Small intestine (tissue), 16 donors: ENCODE measurements around the gene DEF6. TPM values are rescaled to one million over a fixed set of nuclear protein-coding genes. Genes with fewer than 3 reads are reported as not detected.

Experiments used
- DNase-seq, 2 donors: peaks; one replicate each; pipeline versions ENCODE4 v3.0.0 to v3.0.0-alpha.2; 2013
- FAIRE-seq: peaks from 2 replicates; lab custom pipeline; 2012; peaks lifted over from hg19 to GRCh38; lab: Jason Lieb, UNC
- H3K27ac ChIP-seq, 3 donors: one replicate each; pipeline ENCODE4 v1.5.1; 2013; ENCODE audit warnings: low read length in 2 of 3, mild to moderate bottlenecking in 2 of 3, control low read depth in 1 of 3, inconsistent platforms in 1 of 3, low read depth in 1 of 3, moderate library complexity in 1 of 3
- H3K27me3 ChIP-seq, 3 donors: one replicate each; pipeline ENCODE4 v1.6.1; 2013; ENCODE audit warnings: low read length in 3 of 3, inconsistent platforms in 1 of 3; ENCODE audit not compliant: control insufficient read depth in 3 of 3, insufficient read depth in 3 of 3
- H3K36me3 ChIP-seq, 3 donors: one replicate each; pipeline ENCODE4 v1.6.1; 2013; ENCODE audit warnings: low read length in 3 of 3, inconsistent platforms in 1 of 3, low read depth in 1 of 3, mild to moderate bottlenecking in 1 of 3, moderate library complexity in 1 of 3; ENCODE audit not compliant: control insufficient read depth in 3 of 3, insufficient read depth in 2 of 3
- H3K4me1 ChIP-seq, 3 donors: one replicate each; pipeline ENCODE4 v1.6.1; 2013; ENCODE audit warnings: low read length in 2 of 3, inconsistent platforms in 1 of 3, low read depth in 1 of 3, mild to moderate bottlenecking in 1 of 3, moderate library complexity in 1 of 3; ENCODE audit not compliant: control insufficient read depth in 3 of 3, insufficient read depth in 2 of 3
- H3K4me3 ChIP-seq, 3 donors: one replicate each; pipeline ENCODE4 v1.5.1; 2013; ENCODE audit warnings: low read length in 3 of 3, control low read depth in 1 of 3, inconsistent platforms in 1 of 3, low read depth in 1 of 3, mild to moderate bottlenecking in 1 of 3, moderate library complexity in 1 of 3
- H3K9me3 ChIP-seq, 2 donors: one replicate each; pipeline ENCODE4 v1.6.1; 2013; ENCODE audit warnings: low read depth in 1 of 2, low read length in 1 of 2; ENCODE audit not compliant: control insufficient read depth in 2 of 2, insufficient read depth in 1 of 2
- WGBS, 3 donors: extraction: QIAGEN DNeasy Blood & Tissue Kit; methylation state at CpG; one replicate each; pipeline ENCODE4 v1.1.7; 2013; 5-methylcytosine and 5-hydroxymethylcytosine counted together
- long read RNA-seq, 10 donors: transcript quantifications; one replicate each; lab custom pipeline, GENCODE V29; 2026
- polyA plus RNA-seq, 4 donors: library from polyadenylated mRNA; stranded (reverse) in 3 of 4; unstranded in 1 of 4; fragments of 200-250 nt in 3 of 4; fragments of 120-200 nt in 1 of 4; gene quantifications; one replicate each; pipeline versions ENCODE4 v1.2.1 to v1.2.3, GENCODE V29; 2013
- donor health status: healthy with polysubstance abuse.
- donor health status: control.
- donor health status: control.
- donor health status: Bipolar disorder and iron deficiency.
- donor health status: healthy.

Gene DEF6, protein sequence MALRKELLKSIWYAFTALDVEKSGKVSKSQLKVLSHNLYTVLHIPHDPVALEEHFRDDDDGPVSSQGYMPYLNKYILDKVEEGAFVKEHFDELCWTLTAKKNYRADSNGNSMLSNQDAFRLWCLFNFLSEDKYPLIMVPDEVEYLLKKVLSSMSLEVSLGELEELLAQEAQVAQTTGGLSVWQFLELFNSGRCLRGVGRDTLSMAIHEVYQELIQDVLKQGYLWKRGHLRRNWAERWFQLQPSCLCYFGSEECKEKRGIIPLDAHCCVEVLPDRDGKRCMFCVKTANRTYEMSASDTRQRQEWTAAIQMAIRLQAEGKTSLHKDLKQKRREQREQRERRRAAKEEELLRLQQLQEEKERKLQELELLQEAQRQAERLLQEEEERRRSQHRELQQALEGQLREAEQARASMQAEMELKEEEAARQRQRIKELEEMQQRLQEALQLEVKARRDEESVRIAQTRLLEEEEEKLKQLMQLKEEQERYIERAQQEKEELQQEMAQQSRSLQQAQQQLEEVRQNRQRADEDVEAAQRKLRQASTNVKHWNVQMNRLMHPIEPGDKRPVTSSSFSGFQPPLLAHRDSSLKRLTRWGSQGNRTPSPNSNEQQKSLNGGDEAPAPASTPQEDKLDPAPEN
- polyA plus RNA-seq, result 10 to 100 TPM in 2 of 4 donors, 1 to 10 TPM in 2; 4.7 to 16.2 (median 12.3) TPM
- long read RNA-seq, donor 1, partial matches to known transcripts, result 6 of 9 reads
- long read RNA-seq, donor 1, other reads (novel, unspliced or antisense), result 0 of 9 reads
- long read RNA-seq, donor 2, partial matches to known transcripts, result 0 of 1 reads
- long read RNA-seq, donor 2, other reads (novel, unspliced or antisense), result 0 of 1 reads
- long read RNA-seq, donor 3, partial matches to known transcripts, result 0 of 3 reads
- long read RNA-seq, donor 3, other reads (novel, unspliced or antisense), result 0 of 3 reads
- long read RNA-seq, donor 4, result 0 reads
- long read RNA-seq, donor 5, partial matches to known transcripts, result 0 of 1 reads
- long read RNA-seq, donor 5, other reads (novel, unspliced or antisense), result 0 of 1 reads
- long read RNA-seq, donor 6, partial matches to known transcripts, result 0 of 3 reads
- long read RNA-seq, donor 6, other reads (novel, unspliced or antisense), result 0 of 3 reads
- long read RNA-seq, donor 7, result 0 reads
- long read RNA-seq, donor 8, result 0 reads
- long read RNA-seq, donor 9, result 0 reads
- long read RNA-seq, donor 10, partial matches to known transcripts, result 0 of 1 reads
- long read RNA-seq, donor 10, other reads (novel, unspliced or antisense), result 0 of 1 reads

DNA sequence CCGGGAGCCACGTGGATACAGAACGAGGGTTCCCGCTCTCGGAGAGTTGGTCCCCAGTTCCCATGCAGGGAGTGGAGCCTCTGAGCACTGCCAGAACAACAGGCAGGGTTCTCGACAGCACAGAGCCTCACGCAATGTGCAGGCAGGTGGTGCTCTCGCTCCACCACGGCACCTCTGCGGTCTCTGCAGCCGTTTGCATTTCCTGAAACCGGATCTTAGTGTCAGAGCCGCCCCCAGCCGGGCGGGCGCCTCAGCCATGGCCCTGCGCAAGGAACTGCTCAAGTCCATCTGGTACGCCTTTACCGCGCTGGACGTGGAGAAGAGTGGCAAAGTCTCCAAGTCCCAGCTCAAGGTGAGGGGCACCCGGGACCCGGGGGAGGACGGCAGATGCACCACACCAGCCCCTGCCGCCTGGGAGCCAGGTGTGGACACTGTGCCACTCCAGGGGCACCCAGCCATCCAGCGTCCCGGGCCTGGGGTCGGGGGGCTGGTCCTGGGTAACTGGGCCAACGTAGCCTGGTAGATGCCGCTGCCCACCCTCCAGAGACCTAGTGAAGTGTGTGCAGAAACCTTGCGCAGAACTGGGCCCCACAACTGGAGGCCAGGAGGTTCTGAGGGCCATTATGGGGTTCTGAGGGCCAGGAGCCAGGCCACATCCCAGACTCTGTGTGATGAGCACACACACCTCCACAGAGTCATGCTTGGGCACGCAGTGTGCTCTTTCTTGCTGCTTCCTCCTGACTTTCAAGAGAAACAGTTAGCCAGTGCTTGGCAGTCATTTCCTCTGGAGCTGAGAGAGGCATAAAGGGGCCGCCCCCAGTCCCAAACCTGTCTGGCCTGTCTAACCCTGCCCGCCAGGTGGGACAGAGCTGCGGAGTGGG is at the start of gene DEF6:
TSS of gene DEF6 (plus strand) at position 218 of the 881 bp plus-strand sequence. CDS start at position 257, 39 bp downstream.
- H3K27ac ChIP-seq, result peak within 1 kb of the TSS; percentile 5 to 79 (median 57)
- no peak for FAIRE-seq
- peaks cover 0 to 40% (median 6%) of the 10 kb centered on the region in 3 donors for H3K36me3 ChIP-seq
- peak within 1 kb of the TSS; percentile 43 to 55 (median 45) for H3K4me3 ChIP-seq
- peak; percentile 87 to 93 for DNase-seq
- 7 to 16% (median 7%) methylated on average over 33 to 35 of the region's 35 CpGs for WGBS, 3 donors
- no peaks in the 10 kb centered on the region for H3K27me3 ChIP-seq
- peaks cover 0 to 31% (median 4%) of the 10 kb centered on the region in 3 donors for H3K4me1 ChIP-seq
- no peaks in the 10 kb centered on the region for H3K9me3 ChIP-seq

DNA sequence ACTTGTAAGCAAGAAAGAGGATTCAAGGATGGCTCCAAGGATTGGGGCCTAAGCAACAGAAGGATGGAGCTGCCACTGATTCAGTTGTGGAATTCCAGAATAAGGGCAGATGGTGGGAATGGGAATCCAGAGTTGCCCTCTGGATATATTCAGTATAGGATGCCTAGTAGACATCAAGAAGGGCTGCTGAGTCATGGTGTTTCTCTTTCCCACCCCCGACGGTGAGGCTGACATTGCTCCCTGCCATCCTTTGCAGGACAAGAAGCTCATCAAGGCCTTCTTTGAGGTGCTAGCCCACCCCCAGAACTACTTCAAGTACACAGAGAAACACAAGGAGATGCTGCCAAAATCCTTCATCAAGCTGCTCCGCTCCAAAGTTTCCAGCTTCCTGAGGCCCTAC is 49.3 kb upstream of the DEF6 start:
- 56 to 65% (median 64%) methylated on average over 3 of the region's 3 CpGs for whole genome bisulfite sequencing, 3 donors
- no peak overlapping the region for H3K27ac ChIP-seq
- H3K4me3 ChIP-seq, result no peak overlapping the region
- no peaks in the 10 kb centered on the region for H3K27me3 ChIP-seq
- peaks cover 0 to 25% (median 0%) of the 10 kb centered on the region in 3 donors for H3K36me3 ChIP-seq
- FAIRE-seq, result no peak
- no peaks in the 10 kb centered on the region for H3K9me3 ChIP-seq
- DNase-seq, result no peak
- no peaks in the 10 kb centered on the region for H3K4me1 ChIP-seq

DNA sequence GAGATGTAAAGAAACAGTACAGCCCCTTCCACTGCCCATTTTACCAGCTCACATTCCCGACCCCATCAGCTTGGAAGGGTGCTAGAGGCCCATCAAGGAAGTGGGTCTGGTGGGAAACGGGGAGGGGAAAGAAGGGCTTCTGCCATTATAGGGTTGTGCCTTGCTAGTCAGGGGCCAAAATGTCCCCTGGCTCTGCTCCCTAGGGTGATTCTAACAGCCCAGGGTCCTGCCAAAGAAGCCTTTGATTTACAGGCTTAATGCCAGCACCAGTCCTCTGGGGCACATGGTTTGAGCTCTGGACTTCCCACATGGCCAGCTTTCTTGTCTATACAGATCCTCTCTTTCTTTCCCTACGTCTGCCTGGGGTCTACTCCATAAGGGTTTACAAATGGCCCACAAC is 48.7 kb upstream of the DEF6 start:
- DNase-seq (no peak), FAIRE-seq (no peak)
- Histone ChIP-seq H3K27me3 (no peaks in the 10 kb centered on the region), H3K9me3 (no peaks in the 10 kb centered on the region), H3K4me1 (no peaks in the 10 kb centered on the region), H3K27ac (no peak overlapping the region), H3K36me3 (peaks cover 0 to 21% (median 0%) of the 10 kb centered on the region in 3 donors), H3K4me3 (no peak overlapping the region)
- WGBS, 3 donors, result 74 to 93% (median 86%) methylated on average over 3 of the region's 3 CpGs

DNA sequence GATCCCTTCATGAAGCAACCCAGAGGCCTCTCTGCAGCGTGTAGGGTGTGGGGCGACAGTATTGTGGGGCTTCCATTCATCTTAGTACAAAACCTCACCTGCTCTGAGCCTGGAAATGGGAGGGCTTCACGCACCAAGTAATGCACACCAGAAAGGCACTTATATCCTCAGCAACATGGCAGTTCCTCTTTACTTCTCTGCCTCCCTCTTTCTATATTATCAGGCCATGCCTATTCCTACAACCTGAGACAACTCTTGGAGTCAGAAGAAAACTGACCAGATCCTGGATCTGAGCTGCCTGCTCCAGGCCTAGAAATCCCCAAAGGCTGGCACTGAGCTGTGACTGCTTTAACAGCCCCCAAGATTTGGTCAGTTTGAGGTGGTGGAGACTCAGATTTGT is 45.7 kb upstream of the DEF6 start:
- no peak for FAIRE-seq

DNA sequence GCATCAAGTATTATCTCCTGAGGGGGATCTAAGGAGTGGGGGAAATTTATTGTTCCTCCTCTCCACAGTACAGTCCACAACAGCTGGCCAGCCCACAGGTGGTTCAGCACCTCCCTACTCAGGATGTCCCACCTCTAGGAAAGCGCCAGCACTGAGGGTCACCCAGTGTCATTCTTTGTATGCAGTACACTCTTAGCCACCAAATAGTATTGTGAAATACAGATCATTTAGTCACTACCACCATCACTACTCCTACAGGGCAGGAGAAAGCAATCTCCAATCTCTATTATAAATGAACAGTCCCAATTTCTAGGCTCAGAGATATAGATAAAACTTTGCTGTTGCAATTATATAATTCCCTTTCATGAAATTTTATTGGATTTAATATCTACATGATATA is 44.4 kb upstream of the DEF6 start:
- peaks cover 0 to 2% (median 2%) of the 10 kb centered on the region in 3 donors for H3K4me1 ChIP-seq
- 89 to 100% (median 100%) methylated on average over 1 of the region's 1 CpG for WGBS, 3 donors
- DNase-seq, result no peak
- no peak for FAIRE-seq
- H3K36me3 ChIP-seq, result peaks cover 0 to 7% (median 0%) of the 10 kb centered on the region in 3 donors
- H3K9me3 ChIP-seq, result no peaks in the 10 kb centered on the region
- no peak overlapping the region for H3K27ac ChIP-seq
- no peaks in the 10 kb centered on the region for H3K27me3 ChIP-seq
- no peak overlapping the region for H3K4me3 ChIP-seq

More for the DNA sequence above, 45.7 kb upstream of the DEF6 start:
- Histone ChIP-seq H3K27ac (no peak overlapping the region), H3K4me3 (no peak overlapping the region), H3K36me3 (peaks cover 0 to 7% (median 0%) of the 10 kb centered on the region in 3 donors), H3K9me3 (no peaks in the 10 kb centered on the region), H3K27me3 (no peaks in the 10 kb centered on the region), H3K4me1 (no peaks in the 10 kb centered on the region)
- DNase-seq, result no peak
- 93 to 100% (median 97%) methylated on average over 3 of the region's 3 CpGs for WGBS, 3 donors

DNA sequence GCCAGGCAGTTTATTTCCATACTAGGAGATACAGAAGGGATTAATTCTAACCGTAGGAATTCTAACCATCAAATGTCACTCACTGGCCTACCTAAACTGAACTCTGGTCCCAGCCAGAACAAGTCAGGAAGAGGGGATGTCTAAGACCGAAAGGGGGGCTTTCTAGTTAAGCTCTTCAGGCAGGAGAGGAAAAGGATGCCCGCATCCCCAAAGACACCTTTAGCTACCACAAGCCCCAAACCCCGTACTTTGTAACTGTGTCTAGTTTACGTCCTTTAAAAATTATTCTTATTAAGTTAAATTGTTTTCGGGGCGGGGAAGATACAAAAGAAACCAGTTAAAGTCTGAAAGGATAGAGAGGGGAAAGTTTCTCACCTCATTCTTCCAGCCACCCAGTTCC is 39.3 kb upstream of the DEF6 start:
- Histone ChIP-seq H3K27ac (peak overlapping the region in 2 of 3 donors; percentile 39 to 87), H3K4me1 (peaks cover 0 to 15% (median 12%) of the 10 kb centered on the region in 3 donors), H3K4me3 (peak overlapping the region in 2 of 3 donors; percentile 89 to 91), H3K36me3 (no peaks in the 10 kb centered on the region), H3K27me3 (no peaks in the 10 kb centered on the region), H3K9me3 (no peaks in the 10 kb centered on the region)
- DNase-seq, result no peak
- 42 to 53% (median 48%) methylated on average over 7 of the region's 7 CpGs for WGBS, 3 donors
- FAIRE-seq, result no peak

DNA sequence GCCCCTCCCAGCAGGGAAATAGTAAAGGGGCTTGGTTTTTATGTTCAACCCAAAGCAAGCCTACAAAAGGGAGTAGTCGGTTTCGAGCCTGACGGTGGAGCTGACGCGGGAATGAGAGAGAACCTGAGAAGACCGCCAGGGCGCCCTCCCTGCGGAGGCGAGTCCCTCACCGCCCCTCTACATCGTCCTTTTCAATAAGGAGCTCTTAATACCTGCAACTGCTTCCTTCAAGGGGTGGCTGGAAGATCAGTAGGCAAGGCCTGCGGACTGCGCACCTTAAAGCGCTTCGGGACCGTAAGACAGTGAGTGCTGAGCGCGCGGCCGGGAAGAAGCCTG is 38.8 kb upstream of the DEF6 start:
- H3K4me1 ChIP-seq, result peaks cover 0 to 15% (median 12%) of the 10 kb centered on the region in 3 donors
- no peak for DNase-seq

More for the DNA sequence above, 38.8 kb upstream of the DEF6 start:
- Histone ChIP-seq H3K36me3 (no peaks in the 10 kb centered on the region), H3K27me3 (no peaks in the 10 kb centered on the region), H3K9me3 (no peaks in the 10 kb centered on the region), H3K27ac (peak overlapping the region; percentile 71 to 99 (median 87)), H3K4me3 (peak overlapping the region; percentile 89 to 93 (median 91))
- FAIRE-seq, result no peak
- WGBS, 3 donors, result 0 to 1% (median 0%) methylated on average over 20 of the region's 20 CpGs
